Hematopoietic multipotent progenitor cell treated with erythropoietin and hydrocortisone succinate and interleukin-3 and kit ligand, for 4 days (in vitro differentiated cells): ENCODE measurements around the gene DCAF5.
"Not testable (repeated sequence)": the region's sequence is repeated elsewhere in the genome, so short reads cannot be mapped to it uniquely, and the experiment has no call there.

Source experiments
- DNase-seq: peaks from one replicate; pipeline ENCODE4 v3.0.0-alpha.2; 2015

The DCAF5 gene

DNA sequence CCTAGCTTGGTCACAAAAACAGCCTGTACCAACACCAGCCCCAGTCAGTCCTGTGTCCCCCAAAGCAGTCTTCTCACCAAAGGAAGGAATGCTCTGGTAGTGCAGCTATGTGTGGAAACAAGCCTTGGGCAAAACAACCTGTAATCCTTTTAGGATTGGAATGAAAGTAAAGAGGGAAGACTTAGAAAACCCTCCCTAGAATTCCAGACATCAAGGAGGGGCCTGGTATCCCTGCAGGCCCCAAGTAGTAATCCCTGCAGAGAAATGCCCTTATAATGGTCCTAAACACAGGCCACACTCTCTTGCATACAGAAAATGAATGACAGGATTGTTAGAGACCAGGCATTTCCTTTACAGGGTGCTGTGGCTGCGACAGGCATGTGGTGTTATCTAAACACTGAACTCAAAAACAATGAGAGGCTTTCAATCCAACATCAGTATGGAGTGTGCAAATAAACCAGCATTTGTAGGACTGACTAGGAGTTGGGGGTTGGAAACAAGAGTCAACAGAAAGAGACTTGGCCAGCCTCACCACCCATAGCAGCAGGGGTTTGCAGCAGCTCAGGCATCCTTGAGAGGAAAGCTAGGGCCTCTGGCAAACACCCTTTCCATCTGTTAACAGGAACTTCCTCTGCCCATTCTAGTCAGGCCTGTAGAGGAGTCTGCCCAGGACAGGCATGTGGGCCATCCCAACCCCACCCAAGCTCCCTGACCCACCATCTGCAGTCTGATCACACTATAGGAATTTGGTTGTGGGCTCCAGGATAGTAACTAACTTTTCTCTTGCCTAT lies 59.1 kb downstream of the DCAF5 start:
- DNase-seq, result peak; percentile 44

GRCh38 chr14:69092840-69093422 lies 60.0 kb downstream of the DCAF5 start:
- no peak for DNase-seq

DNA sequence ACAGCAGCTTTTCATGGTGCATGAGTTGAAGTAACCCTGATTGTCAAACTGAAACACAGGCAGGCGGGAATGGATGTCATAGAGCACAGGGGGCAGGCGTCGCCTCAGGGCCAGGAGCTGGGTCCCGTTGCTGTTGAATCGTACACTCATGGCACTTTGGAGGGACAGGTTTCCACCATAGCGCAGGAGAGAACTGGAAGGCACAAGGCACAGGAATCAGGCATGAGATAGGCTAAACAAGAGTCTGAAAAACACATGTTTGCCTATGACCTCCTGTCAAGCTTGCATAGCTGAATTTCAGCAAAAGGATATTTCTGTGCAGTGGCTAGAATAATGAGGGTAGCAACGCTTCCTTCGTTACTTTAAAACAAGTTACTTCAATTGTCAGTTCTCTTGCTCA lies 61.2 kb downstream of the DCAF5 start:
- no peak for DNase-seq

DNA sequence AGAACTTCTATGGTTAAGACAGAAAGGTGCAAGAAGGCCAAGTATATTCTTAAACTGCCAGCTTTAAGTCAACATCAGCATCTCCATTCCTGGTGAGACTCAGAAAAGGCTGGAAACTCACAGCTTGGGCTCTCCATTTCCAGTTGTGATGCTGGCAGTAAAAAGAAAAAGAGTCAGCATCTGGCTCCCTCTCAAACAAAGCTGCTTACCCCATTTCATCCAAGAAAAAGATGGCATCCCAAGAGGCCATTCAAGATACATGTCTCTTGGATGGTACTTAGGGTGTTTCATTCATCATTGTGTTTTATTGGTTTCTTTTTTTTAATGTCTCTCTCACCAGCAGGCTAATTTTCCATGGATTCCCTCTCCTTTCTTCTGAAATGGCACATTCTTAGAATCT lies 61.9 kb downstream of the DCAF5 start:
- DNase-seq, result no peak

- DNase-seq, result peak; percentile 62
Measured at GRCh38 chr14:69090187-69090789, 62.6 kb downstream of the DCAF5 start.

DNA sequence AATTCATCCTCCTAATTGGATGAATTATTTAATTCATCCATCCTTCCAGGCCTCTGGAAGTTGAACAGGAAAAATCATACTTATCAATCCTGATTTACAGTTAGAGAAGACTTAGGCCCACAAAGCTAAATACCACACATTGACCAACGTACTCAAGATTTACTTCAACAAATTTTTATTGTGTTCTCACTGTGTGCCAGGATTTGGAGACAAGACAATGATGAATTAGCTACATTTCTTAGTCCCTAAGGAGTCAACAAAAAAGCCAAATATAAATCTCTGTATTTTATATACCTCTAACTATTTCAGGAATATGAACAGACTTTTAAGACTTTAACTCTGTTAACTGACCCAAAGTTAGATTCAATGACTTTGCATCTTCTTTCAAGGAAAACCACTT lies 63.9 kb downstream of the DCAF5 start:
- no peak for DNase-seq

DNA sequence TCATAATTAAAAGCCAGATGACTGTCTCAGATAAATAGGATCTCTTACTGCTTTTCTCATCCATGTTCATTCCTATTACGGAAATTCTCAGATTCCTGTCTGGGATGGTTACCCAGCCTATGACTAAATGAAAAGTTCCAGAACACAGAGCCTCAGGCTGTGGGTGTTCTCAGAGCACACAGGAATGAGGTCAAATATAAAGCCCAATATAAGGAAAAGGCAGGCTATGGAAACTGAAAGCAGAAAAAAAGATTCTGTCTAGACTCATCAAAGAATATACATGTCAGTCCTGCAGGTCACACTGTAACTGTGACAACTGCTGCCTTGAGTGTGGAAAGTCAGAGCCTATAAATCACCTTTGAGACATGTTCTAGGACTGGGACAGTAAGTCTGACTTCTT lies 64.3 kb downstream of the DCAF5 start:
- DNase-seq, result no peak

DNA sequence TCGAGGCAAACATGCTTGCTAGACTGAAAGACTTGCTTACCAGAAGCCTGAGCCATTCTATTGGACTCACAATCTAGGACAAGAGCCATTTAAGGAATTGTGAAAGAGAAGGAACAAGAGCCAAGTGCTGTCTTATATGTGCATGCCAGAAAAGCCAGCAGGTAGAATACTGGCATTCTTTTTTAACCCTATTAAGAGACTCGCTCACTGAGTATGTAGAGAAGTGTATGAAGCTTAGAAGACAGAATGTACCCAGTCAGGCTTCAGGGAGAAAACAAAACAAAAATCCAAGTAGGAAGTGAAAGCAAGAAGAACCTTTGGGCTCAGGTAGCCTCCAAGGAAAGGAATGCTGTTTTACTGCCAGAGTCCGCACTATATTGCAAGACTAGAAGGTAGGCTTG lies 65.9 kb downstream of the DCAF5 start:
- DNase-seq, result no peak

DNA sequence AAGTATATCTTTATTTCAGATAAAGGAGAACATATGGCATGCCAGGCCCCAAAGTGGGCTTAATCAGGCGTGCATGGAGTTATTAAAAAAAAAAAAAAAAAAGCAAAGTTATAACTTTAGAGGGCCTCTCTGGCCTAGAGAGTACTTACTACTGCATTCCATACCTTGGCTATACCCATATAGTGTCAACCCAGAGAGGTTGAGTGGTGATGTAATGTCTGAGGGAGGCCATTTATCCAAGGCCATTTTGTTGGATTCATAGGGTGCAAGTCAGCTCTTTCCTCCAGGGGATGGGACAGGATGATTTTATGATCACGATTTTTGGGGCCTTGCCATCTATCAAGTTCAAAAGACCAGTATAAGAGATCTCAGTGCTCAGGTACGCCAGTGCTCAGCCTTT lies 66.4 kb downstream of the DCAF5 start:
- no peak for DNase-seq

DNA sequence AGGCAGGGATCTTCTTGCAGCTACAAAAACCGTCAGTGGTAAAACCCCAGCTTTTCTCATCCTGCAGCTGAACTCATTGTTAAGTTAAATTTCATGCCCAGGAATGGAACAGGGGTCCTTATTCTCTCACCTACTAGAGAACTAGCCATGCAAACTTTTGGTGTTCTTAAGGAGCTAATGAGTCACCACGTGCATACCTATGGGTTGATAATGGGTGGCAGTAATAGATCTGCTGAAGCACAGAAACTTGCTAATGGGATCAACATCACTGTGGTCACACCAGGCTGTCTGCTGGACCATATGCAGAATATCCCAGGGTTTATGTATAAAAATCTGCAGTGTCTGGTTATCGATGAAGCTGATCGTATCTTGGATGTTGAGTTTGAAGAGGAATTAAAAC lies 68.9 kb downstream of the DCAF5 start:
- no peak for DNase-seq

GRCh38 chr14:69083181-69083580 lies 69.7 kb downstream of the DCAF5 start:
- no peak for DNase-seq

- no peak for DNase-seq
Measured at GRCh38 chr14:69081271-69081670, 71.6 kb downstream of the DCAF5 start.

GRCh38 chr14:69079747-69080146 lies 73.2 kb downstream of the DCAF5 start:
- DNase-seq, result peak; percentile 70

- DNase-seq, result no peak
Measured at GRCh38 chr14:69079188-69079742, 73.7 kb downstream of the DCAF5 start.

- no peak for DNase-seq
Measured at GRCh38 chr14:69077841-69078240, 75.1 kb downstream of the DCAF5 start.

DNA sequence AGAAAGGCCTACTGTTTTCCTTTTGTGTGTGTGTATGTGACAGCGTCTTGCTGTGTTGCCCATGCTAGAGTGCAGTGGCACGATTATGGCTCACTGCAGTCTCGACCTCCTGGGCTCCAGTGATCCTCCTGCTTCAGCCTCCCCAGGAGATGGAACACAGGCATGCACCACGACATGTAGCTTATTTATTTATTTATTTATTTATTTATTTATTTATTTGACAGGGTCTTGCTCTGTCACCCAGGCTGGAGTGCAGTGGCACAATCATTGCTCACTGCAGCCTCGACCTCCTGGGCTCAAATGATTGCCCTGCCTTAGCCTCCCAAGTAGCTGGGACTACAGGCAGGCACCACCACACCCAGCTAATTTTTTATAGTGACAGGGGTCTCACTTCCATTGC lies 75.7 kb downstream of the DCAF5 start:
- not testable (repeated sequence) for DNase-seq

GRCh38 chr14:69076341-69076740 lies 76.6 kb downstream of the DCAF5 start:
- no peak for DNase-seq

DNA sequence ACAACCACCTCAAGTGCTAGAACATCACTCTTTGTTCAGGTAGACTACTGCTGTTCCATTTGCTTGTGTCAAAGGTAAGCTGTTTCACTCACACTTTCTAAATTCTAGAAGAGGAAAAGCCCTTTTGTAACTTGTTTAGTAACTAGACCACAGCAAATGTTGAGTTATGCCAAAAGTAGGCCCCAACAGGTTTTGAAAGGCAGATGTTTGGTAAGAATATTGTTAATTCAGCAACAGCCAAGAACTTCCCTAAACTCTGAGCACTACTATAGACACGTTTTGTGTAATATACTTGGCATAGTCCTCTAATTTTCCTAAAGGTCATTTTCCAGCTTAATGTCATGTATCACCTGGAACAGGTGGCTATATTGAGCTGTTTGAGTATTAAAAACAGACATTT lies 79.0 kb downstream of the DCAF5 start:
- peak; percentile 52 for DNase-seq

- DNase-seq, result no peak
Measured at GRCh38 chr14:69073429-69073828, 79.5 kb downstream of the DCAF5 start.

DNA sequence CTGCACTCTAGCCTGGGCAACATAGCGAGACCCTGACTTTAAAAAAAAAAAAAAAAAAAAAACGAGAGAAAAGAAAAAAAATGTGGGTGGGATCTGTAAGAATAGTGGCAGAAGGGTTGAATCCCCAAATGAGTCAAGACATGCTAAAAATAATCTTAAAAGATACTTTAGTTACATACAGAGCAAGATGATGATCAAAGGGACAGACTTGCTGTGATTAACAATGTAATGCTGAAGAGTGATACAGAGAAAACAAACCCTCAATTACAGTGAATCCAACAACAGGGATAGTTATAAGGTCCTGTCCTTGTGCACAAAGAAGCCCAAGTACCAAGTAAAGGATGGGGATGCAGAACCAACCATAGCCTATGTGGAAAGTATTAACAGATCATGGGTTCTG lies 80.3 kb downstream of the DCAF5 start:
- no peak for DNase-seq

DNA sequence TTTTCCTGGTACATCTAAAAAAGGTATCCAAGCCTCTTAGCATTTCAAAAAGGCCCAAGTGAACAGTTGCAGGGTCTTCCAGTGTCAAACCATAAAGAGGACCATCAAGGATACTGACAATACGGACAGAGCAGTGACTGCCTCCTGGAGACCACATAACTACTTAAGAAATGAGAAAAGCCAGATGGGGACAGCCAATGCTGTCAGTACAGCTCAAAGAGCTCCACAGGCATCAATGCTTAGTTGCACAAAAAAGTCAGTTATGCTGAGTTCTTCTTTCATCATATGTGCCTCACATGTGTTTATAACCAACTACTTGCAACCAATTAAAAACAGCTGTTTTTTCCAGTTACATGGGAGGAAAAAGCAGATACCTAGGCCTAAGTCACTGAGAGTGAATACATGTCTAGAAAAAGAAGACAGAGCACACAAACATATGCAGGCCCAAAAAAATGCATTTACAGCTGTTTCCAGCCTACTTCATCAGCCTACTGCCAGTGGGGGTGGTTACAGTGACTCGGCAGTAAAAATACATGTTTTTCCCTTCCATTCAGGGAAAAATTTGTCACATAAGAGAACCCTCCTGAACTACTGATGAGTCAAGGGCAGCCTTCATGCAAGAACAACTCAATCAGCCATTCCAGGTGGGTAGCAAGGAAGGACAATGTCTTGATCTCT lies 84.0 kb downstream of the DCAF5 start:
- peak; percentile 48 for DNase-seq

DNA sequence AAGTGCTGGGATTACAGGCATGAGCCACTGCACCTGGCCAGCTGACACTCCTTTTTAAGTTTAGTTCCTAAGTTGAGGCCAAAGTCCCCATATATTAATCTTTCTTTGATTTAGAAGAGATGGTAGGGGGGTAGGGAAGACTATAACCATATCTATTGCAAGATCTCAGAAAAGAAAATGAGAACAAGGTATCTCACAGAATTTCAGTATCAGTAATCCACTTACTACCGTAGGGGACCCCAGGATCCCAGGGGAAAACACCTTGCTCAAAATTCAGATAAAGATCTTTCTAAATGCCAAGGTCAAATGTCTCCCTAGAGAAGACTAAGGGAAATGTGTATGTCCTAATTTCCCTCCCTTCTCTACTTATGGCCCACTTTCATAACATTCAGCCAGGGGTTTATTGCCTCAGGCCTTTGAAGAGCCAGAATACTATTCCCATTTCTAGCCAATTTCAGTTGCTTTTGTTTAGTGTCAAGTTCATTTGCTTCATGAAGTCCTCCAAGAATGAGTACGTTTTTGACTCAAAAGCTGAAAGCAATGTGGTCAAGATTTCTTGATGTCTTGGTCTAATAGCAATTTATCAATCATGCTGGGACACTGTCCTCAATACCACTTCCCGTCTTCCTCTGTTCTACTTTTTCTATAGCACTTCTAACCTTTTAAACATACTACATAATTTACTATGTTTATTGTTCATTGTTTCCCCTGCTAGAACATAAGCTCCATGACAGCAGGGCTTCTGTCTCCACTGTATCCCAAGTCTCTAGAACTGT lies 86.3 kb downstream of the DCAF5 start:
- no peak for DNase-seq

DNA sequence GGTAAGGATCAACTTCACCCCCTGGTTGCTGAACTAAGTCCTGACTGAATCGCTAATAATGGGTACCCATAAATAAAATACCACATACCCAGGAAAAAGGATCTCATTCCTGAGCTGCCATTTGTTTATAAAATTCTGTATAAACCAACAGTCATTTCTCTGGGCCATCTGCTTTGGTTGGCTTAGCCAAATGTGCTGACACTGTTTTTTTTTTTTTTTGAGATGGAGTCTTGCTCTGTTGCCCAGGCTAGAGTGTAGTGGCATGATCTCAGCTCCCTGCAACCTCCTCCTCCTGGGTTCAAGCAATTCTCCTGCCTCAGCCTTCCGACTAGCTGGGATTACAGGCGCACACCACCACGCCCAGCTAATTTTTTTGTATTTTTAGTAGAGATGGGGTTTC lies 87.0 kb downstream of the DCAF5 start:
- not testable (repeated sequence) for DNase-seq
